ENCODE results near the gene PRLR. TPM values are rescaled to one million over a fixed set of nuclear protein-coding genes. Genes with fewer than 3 reads are reported as not detected.

Gene PRLR
- total RNA-seq, 2 donors from 2014 or later = 1.1 to 7.1 TPM

DNA sequence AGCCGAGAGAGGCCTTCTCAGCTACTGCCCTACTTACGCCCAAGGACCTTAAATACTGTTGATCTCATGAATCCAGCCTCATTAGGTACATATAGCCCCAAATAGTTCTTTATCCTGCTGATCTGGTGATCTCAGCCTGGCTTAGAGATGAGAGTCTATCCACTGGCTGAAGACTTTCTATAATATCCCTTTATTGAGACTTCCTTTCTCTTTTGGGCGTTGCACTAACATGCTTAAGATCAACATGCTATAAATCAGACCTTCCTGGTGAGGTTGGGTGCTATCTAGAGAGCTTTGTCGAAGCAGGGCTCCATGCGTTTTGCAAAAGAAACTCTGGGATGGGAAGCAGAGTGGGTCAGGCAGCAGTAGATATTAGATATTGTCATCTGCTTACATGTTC, 138.6 kb downstream of the PRLR start:
- Histone ChIP-seq H3K4me3 (no peak overlapping the region), H3K9me3 (no peaks in the 10 kb centered on the region), H3K27ac (no peak overlapping the region), H3K27me3 (replicated peaks; ENCODE audit: insufficient read depth) (no peaks in the 10 kb centered on the region), H3K4me1 (replicated peaks) (no peaks in the 10 kb centered on the region), H3K36me3 (no peaks in the 10 kb centered on the region)
- intact Hi-C loops (cut with DNase I) = loop anchor here (10.0 kb wide), 1 partner anchor 113 kb away; no protein-coding TSS in a partner anchor
- 62% methylated on average over 5 of the region's 5 CpGs for WGBS
- no peak for DNase-seq (ENCODE audit: low spot score)
- TF ChIP-seq, protein P1, sequence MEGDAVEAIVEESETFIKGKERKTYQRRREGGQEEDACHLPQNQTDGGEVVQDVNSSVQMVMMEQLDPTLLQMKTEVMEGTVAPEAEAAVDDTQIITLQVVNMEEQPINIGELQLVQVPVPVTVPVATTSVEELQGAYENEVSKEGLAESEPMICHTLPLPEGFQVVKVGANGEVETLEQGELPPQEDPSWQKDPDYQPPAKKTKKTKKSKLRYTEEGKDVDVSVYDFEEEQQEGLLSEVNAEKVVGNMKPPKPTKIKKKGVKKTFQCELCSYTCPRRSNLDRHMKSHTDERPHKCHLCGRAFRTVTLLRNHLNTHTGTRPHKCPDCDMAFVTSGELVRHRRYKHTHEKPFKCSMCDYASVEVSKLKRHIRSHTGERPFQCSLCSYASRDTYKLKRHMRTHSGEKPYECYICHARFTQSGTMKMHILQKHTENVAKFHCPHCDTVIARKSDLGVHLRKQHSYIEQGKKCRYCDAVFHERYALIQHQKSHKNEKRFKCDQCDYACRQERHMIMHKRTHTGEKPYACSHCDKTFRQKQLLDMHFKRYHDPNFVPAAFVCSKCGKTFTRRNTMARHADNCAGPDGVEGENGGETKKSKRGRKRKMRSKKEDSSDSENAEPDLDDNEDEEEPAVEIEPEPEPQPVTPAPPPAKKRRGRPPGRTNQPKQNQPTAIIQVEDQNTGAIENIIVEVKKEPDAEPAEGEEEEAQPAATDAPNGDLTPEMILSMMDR (IDR thresholded peaks at IDR 0.05) = no peak
- no peak for TF ChIP-seq POLR2A (IDR thresholded peaks at IDR 0.05)
- TF ChIP-seq POLR2AphosphoS5 (IDR thresholded peaks at IDR 0.05) = no peak

DNA sequence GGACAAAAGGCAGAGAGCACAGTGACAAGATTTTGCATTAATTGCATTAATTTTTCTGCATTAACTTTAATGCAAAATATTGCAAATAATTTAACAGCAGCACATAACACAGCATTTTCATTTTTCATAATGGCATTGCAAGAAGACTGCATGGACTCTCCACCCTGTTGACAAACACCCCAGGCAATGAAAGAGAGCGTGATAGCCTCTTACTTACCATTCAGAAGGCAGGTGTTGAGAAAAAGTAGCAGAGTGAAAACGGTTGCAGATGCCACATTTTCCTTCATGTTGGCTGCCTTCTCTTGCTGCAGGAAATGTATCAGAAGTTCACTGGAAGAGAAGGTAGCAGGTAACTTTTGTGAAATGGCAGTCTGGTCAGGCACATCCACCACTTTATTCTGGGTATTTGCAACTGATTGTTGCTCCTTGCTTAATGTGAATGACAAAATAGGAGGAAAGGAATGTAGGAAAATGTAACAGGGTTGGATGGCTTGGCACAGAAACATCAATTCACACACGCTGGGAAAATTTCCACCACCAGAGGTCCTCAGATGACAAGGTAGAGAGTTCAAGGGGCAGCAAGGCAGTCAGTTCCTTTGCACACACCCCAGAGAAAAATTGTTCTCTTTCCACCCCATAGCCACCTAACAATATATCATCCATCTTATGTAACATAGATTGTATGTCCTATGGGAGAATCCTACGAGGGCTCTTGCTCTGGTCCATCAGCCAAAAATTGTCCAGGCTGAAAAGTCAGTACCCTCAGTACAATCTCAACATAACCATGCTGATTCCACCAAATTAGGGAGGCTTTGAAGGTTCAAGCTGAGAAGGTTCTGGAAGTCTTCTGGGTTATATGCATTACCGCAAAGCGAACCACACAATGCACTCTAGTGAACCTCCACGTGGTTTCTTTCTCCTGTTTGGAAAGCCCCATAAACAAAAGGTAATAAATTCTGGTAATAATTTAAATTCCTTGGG, 140.7 kb downstream of the PRLR start:
- H3K27ac ChIP-seq = no peak overlapping the region
- H3K9me3 ChIP-seq = no peaks in the 10 kb centered on the region
- H3K36me3 ChIP-seq = no peaks in the 10 kb centered on the region
- H3K4me1 ChIP-seq (replicated peaks) = no peaks in the 10 kb centered on the region
- intact Hi-C loops (cut with DNase I) = loop anchor here (2.0 to 10.0 kb wide), 2 partner anchors 115 to 835 kb away; no protein-coding TSS in a partner anchor
- no peak overlapping the region for H3K4me3 ChIP-seq
- peak; percentile 35 for DNase-seq (ENCODE audit: low spot score)
- TF ChIP-seq, protein P1 (IDR thresholded peaks at IDR 0.05) = peak in 3 of 4 experiments; percentile 65 to 75 (median 74)
- TF ChIP-seq POLR2AphosphoS5 (IDR thresholded peaks at IDR 0.05) (no peak), POLR2A (IDR thresholded peaks at IDR 0.05) (no peak)
- WGBS = 66% methylated on average over 7 of the region's 7 CpGs
- H3K27me3 ChIP-seq (replicated peaks; ENCODE audit: insufficient read depth) = no peaks in the 10 kb centered on the region

DNA sequence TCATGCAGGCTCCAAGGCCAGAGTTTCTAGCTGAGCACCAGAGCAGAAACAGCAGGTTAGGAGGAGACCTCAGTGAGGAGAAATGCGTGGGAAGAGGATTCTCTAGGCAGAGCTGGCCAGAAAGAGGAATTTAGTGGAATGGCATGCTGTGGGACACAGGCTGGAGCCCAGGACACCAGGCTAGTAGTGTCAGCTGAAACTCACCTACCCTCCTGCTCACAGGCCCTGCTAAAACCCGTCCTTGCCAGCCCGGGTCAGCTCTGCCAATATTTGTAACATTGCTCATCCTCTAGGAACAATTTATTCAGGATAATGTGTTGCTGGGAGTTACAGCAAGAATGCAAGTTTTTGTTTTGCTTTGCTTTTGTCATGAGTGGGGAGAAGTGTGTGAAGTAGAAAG, 142.3 kb downstream of the PRLR start:
- Histone ChIP-seq H3K36me3 (no peaks in the 10 kb centered on the region), H3K9me3 (no peaks in the 10 kb centered on the region), H3K4me1 (replicated peaks) (no peaks in the 10 kb centered on the region), H3K4me3 (no peak overlapping the region), H3K27me3 (replicated peaks; ENCODE audit: insufficient read depth) (no peaks in the 10 kb centered on the region), H3K27ac (no peak overlapping the region)
- DNase-seq (ENCODE audit: low spot score) = no peak
- TF ChIP-seq, protein P1 (IDR thresholded peaks at IDR 0.05) = no peak
- TF ChIP-seq POLR2A (IDR thresholded peaks at IDR 0.05) (no peak), POLR2AphosphoS5 (IDR thresholded peaks at IDR 0.05) (no peak)
- 53% methylated on average over 3 of the region's 3 CpGs for WGBS
- intact Hi-C loops (cut with DNase I) = loop anchor here (2.0 kb wide), 1 partner anchor 837 kb away; no protein-coding TSS in a partner anchor

DNA sequence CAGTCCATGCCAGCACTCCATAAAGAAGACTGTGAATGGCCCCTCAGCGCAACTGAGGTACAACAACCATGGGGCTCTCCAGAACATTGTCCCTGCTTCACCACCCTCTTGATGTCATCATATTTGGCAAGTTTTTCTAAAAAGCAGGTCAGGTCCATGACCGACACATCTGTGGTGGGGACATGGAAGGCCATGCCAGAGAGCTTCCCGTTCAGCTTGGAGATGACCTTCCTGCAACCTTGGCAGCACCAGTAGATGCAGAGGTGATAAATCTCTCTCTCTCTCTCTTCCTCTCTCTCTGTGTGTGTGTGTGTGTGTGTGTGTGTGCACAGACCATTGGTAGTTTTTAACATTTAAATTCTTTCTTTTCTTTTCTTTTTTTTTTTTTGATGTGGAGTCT, 147.1 kb downstream of the PRLR start:
- 87% methylated on average over 3 of the region's 3 CpGs for WGBS
- Histone ChIP-seq H3K36me3 (no peaks in the 10 kb centered on the region), H3K27ac (no peak overlapping the region), H3K4me1 (replicated peaks) (no peaks in the 10 kb centered on the region), H3K4me3 (no peak overlapping the region), H3K27me3 (replicated peaks; ENCODE audit: insufficient read depth) (no peaks in the 10 kb centered on the region), H3K9me3 (no peaks in the 10 kb centered on the region)
- TF ChIP-seq POLR2A (IDR thresholded peaks at IDR 0.05) = no peak
- no peak for TF ChIP-seq POLR2AphosphoS5 (IDR thresholded peaks at IDR 0.05)
- TF ChIP-seq, protein P1 (IDR thresholded peaks at IDR 0.05) = no peak
- DNase-seq (ENCODE audit: low spot score) = no peak
- intact Hi-C loops (cut with DNase I) = no loop called here

All from prostate gland (tissue), 2 donors.